Stimulated activated CD8-positive, alpha-beta memory T cell treated with anti-CD3 and anti-CD28 coated beads, Interleukin-4, amount 100 ng/mL, for 48 hours (primary cell): Measurements from ENCODE around the gene SENP2.
"Not testable (repeated sequence)": the region's sequence is repeated elsewhere in the genome, so short reads cannot be mapped to it uniquely, and the experiment has no call there.

Source experiments
- DNase-seq: peaks from one replicate; pipeline ENCODE4 v3.0.0-alpha.2; 2020

SENP2 gene

DNA sequence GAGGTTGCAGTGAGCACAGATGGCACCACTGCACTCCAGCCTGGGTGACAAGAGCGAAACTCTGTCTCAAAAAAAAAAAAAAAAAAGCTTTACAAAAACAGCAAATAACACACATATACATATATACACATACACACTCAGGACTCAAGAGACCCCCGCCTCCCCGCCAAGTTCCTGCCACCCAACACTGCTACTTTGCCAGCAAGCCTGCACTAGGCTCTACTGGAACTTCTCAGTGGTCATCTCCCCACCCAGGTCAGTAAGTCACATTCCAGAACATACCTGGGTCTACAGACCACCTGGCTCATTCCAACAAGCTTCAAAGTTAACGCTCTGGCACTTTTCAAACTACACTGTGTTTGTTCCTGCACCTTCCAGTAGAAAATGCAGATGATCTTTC lies 62.3 kb downstream of the SENP2 start:
- no peak for DNase-seq

DNA sequence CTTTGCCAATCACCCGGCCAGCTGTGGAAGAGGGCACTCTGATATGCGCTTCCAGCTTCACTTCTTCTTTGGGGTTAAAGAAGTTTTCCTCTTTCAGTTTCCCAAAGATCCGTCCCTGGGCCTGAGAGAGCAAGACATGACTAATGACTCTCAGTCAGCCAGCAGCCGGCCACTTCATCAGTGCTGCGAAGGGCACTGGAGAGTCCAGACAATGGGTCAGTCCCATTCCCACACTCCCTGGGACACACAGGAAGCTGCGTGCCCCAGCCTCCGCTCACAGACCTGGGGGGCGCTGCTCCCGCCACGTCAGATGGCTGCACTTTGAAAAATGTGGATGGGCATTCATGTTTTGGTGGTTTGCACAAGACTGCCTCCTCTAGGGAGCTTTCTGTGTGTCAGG lies 63.3 kb downstream of the SENP2 start:
- DNase-seq = no peak

DNA sequence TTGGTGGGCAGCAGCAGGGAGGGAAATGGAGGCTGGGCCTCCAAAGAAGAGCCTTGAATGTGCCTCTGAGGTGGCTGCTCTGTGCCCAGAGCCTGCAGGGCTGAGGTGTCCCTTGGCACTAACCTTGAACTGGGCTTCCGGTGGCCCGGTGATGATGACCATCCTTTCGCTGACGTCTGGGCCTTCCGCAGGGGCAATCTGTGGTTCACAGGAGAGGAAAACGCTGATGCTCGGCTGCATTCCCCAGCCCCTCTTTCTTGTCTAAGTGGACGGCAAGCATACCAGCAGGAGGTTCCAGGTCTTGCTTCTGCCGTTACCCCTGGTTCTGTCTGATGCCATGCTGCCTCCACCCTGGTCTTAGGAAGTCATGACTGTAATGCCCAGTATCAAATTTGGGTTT lies 65.9 kb downstream of the SENP2 start:
- no peak for DNase-seq

DNA sequence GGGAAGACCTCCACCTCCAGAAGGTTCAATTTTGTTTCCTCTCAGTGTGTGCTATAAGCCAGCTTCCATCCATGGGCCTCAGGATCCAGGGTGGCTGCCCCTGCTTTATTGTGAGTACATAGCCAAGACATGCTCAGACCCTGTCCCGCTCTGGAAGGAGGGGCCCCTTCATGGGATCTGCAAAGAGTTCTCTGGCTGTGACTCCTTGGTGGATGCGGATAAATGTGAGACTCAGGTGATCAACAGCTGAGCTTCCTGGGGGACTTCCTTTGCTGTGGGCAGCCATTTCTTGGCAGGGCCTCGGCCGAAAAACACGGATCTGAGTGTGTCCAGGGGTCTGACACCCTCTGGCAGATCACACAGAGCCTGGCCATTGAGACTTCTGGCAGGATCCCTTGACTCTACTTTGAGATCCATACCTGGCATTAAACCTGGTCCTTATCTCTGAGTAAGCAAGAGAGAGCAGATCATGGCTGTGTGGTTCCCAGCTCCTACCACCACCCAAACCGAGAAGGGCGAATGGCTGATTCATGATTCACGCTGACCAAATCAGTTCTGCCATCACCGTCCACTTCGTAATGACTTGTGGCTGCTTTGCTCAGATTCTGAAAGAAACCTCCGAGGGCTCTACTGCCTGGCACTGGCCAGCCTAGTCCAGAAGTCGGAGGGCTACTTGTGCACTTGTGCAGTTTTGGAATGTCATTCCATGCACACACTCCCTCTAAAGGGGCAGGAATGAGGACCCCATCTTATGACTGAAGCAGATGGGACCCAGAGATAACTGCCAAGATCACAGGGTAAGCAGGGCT lies 68.1 kb downstream of the SENP2 start:
- no peak for DNase-seq

DNA sequence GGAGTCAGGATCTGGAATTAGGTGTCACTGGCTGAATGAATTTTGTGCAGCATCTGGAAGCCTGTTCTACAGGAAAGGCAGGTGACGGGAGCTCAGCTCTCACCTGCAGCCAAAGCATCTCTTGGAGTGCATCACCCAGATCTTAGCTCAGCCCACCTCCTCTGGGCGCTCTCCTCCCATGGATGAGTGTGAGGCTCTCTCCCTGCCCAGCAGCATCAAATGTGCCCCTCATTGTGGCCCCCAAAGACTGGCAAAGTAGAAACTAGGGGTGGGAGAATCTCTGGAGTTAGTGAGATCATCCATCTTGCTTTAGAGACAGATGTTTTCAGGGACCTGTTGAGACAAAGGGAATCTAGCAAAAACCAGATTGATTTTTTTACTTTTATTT lies 68.7 kb downstream of the SENP2 start:
- DNase-seq = no peak

DNA sequence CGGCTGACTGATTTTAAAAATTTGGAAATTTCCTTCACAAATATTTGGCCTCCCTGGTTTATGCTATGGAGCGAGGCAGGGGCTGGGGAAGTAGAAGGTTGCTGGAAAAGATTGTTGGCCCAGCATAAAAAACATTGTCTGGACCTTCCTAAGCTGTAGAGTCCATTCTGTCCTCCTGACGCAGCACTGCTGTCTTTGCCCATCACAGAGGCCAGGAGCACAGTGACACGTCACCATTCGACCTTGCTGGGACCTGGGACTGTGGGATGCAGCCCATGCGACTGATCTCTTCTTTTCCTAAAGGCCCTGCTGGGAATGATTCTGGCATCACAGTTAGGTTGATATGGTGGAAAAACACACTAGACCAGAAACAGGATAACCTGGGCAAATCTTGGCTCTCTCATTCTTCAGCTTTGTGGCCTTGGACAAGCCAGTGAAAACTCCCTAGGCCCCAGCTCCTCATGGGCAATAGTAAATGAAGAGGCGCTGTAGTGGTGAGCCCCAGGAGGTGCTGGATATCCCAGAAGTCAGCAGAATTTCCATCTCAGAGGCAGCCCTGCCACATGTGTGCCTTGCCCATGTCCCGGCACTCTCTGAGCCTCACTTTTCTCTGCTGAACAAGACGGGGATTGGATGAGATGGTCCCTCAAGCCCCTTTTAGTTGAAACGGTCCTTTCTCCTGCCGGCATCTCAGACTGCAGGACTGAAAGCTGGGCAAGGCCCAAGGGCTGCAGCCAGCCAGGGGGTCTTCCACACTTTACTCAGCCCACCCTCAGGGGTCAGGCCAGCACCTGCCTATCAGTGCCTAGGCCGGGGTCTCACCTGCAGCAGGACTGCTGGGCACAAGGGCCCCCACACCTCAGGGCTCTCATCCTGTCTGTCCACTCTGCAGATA lies 69.6 kb downstream of the SENP2 start:
- no peak for DNase-seq

DNA sequence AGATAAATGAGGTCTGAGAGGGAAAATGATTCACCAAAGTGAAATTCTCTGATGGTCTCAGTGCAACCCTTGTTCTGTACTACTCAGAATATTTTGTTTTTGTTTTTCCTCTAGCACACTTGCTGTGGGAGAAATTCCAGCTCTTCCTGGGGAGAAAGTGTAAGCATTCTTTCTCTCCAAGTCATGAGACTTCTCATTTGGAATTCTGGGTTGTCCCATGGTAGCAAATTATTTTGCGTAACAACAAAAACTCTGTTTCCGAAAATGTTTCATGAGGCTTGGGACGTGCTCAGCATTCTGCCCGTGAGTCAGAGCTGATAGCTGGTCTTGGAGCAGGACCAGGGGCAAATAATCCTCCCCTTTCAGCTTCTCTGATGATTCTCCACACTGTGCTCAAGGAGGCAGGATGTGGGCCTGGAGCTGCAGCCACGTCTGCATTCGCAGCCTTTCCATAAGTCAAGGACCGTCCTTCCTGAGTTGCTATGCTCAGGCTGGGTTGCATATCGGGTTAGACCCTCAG lies 70.3 kb downstream of the SENP2 start:
- DNase-seq = no peak

DNA sequence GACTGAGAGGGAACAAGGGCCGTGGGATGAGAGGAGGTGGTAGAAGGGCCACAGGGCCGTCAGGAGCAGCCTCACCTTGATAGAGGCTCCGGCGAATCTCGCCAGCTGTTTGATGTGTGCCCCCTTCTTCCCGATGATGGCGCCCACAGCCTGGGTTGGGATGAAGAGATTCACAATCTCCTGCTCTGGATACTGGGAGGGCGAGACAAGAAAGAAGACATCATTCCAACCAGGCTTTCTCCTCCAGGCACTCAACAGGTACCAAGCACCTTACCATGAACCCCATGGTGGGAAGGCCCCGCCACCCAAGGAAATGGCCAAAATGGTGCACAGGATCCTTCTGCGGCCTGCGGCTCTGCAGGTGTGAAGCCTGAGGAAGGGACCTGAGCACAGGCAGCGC lies 71.1 kb downstream of the SENP2 start:
- no peak for DNase-seq

DNA sequence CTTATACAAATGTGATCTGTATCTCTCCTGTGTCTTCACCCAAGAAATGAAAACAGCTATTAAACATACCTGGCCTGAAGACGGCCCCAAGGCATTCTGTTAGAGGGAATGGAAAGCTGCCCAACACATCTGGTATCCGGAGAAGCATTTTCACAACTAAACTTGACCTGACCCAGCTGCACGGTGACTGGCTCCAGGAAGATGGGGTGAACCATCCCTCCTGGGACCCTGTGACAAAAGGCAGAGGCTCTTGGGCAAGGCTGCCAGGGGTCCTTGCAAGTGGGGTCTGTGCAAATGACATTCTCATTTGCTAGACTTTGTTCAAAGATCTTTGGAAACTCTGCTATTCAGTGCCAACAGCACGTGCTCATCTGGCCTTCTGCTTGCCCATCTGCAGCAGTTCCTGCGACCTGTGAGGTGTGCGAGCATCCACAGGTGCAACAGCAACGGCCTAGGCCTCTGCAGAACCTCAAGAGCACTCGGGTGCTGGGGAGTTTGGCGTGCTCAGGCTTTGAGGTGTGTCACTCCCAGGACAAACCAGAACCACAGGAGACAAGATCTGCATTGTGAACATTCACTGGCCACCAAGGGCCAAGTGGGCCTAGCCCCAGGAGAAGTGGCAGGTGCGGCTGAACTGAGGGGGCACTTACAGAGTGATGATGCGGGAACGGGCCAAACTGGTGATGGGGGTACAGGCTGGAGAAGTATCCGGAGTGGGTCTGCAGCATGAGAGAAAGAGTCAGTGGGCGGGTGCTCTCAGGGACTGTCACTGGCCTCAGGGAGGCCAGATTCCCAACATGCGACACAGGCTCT lies 71.8 kb downstream of the SENP2 start:
- DNase-seq = no peak

DNA sequence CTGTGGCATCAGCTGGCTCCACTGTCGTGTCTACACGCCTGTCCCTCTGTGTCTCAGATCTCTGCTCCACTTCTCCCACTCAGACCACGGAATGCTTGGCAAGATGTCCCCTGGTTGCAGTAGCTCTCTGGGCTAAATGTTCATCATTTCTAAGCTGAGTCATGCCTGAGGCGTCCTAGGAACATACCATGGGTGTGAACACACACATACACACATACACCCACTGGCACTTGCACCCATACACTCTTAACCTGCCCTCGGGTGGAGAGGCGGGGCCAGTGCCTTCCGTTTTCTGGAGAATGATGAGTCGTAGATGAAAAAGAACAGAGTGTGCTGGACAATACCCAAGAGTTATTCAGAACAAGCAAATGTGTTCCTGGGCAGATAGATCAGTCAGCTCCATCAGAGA lies 72.4 kb downstream of the SENP2 start:
- peak; percentile 29 for DNase-seq

DNA sequence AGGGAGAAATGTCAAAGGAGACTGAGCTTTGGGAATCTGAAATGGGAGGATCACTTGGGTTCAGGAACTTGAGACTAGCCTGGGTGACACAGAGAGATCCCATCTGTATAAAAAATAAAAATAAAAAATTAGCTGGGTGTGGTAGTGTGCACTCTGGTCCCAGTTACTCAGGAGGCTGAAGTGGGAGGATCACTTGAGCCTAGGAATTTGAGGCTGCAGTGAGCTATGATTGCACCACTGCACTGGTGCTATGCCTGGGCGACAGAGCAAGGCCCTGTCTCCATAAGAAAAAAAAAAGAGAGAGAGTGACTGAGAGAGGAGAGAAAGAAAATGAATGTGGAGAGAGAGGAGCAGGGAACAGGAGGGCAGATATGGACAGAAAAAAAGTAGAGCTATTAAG lies 72.8 kb downstream of the SENP2 start:
- DNase-seq = no peak

DNA sequence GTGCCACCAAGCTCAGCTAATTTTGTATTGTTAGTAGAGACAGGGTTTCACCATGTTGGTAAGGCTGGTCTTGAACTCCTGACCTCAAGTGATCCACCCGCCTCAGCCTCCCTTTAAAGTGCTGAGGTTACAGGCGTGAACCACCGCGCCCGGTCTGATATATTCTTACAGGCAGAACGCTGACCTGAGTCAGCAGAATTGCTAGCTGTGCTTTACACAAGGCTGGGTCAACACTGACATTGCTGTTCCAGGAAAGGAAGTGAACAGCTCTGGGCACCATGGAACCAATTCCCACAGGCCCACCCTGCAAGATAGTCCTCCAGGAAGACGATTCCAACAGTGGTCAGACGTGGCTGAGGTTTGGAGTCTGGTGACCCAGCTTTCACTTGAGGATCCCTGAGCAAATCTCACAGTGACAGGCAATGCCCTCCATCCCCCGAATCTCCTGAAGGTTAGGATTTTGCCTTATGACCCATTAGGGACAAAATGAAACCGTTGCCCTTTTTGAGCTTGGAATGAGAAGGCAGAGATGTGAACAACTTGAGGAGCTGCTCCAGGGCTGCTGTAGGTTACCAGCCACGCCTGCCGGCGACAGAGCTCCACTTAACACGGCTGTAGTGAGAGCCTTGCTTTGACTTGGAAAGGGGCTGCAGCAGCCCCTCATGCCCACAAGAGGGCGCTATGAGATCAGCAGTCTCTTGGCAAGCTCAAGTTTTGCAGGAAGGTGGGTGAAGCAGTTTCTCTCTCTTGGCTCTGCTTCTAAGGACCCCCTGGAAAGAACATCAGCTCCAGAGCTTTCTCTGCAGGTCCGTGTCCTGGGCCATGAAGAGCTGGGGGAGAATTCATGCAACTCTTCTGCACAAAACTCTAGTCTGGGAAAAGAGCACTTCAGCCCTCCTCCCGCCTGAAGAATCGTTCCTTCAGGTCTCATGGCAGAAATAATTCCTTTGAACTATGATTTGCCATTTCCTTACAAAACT lies 74.1 kb downstream of the SENP2 start:
- peak; percentile 81 for DNase-seq

DNA sequence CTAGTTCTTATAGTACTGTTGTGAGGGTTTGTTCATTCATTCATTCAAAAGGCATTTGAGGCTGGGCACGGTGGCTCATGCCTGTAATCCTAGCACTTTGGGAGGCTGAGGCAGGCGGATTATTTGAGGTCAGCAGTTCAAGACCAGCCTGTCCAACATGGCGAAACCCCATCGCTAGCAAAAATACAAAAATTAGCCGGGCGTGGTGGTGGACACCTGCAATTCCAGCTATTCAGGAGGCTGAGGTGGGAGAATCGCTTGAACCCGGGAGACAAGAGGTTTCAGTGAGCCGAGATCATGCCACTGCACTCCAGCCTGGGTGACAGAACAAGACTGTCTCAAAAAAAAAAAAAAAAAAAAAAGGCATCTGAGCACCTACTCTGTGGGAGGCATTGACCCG lies 75.2 kb downstream of the SENP2 start:
- not testable (repeated sequence) for DNase-seq

DNA sequence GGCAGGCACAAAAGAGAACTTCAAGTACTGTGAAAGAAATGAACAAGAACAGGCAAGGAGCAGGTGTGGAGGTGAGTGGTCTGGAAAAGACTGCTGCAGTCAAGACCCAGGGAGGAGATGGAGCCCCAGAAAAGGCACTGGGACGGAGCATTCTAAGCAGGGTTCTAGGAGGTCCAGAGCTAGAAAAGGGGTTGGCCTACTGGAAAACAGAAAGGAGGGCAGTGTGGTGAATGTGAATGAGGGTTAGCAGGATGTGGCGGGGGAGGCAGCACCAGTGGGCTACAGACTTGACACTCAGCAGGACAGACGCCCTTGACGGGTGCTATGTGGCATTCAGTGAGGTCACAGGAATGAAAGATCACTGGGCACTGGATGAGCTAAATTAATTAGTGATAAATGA lies 75.7 kb downstream of the SENP2 start:
- DNase-seq = no peak

DNA sequence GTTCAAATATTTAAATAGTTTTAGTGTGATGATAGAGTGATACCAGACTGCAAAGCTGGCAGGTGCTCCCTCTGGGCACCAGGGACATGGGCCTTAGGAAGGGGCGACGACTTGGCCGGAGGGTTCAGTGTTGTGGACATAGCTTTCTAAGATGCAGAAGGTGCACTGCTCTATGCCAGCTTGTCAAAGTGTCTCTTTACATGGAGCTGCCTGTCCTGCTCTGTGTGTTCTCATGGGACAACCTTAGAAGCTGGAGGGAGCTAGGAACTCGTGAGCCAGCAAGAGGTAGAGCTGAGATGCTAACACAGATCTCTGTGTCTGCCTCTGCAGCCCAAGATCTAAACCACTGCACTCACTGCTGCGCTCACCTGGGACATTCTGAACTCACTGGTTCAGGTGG lies 77.8 kb downstream of the SENP2 start:
- DNase-seq = no peak

DNA sequence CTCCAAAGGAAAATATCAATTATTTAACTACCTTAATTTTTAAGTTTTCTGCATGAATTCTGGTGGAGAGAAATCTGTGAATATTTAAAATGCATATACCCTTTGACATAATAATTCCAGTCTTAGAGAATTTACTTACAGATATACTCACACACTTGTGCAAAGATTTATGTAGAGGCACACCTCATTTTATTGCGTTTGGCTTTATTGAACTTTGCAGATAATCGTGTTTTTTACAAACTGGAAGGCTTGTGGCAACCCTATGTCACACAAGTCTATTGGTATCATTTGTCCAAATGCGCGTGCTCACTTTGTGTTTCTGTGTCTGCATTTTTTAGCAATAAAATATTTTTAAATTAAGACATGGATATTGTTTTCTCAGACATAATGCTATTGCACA lies 81.5 kb downstream of the SENP2 start:
- DNase-seq = no peak

DNA sequence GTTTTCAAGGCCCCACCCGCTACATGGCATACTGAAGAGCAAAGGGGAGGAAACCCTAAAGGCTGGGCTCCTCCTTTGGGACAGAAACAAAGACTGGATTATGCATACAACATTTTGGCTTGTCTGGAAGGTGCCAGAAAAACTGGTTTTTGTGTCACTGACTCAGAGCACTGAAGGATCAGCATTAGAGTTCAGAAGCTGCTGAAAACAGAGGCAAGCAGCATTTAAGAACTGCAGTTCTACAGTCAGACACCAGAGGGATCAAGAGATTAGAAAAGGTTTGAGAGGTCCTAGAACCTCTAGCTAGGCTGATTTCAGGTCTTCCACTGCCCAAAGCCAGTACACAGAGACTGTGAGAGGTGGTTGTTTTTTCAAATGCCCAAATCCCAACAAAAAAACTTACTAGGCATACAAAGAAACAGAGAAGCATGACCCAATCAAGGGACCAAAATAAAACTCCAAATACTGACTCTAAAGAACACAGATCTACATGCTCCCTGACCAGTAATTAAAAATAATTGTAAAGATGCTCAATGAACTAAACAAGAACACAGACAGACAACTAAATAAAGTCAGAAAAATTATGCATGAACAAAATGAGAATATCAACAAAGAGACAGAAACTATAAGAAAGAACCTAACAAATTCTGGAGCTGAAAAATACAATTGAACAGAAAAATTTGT lies 91.2 kb downstream of the SENP2 start:
- no peak for DNase-seq

DNA sequence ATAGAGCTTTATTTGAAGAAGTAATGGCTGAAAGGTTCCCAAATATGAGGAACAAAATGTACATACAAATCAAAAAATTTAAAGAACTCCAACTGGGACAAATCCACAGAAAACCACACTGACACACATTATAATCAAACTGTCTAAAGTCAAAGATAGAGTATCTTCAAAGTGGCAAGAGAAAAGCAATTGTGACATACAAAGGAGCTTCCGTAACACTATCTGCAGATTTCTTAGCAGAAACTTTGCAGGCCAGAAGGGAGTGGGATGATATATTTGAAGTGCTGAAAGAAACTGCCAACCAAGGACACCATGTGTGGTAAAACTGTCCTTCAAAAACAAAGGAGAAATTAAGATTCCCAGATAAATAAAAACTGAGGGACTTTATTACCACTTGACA lies 91.9 kb downstream of the SENP2 start:
- DNase-seq = no peak

DNA sequence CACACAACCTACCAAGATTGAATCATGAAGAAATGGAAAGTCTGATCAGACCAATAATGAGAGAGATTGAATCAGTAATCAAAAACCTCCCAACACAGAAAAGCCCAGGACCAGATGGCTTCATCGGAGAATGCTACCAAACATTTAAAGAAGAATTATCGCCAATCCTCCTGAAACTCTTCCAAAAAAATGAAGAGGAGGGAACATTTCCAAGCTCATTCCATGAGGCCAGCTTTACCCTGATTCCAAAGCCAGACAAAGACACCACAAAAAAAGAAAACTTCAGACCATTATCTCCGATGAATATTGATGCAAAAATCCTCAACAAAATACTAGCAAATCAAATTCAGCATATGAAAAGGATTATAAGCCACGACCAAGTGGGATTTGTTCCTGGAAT lies 94.1 kb downstream of the SENP2 start:
- DNase-seq = no peak
